ENCODE results near the gene ZCCHC14.

The ZCCHC14 gene

DNA sequence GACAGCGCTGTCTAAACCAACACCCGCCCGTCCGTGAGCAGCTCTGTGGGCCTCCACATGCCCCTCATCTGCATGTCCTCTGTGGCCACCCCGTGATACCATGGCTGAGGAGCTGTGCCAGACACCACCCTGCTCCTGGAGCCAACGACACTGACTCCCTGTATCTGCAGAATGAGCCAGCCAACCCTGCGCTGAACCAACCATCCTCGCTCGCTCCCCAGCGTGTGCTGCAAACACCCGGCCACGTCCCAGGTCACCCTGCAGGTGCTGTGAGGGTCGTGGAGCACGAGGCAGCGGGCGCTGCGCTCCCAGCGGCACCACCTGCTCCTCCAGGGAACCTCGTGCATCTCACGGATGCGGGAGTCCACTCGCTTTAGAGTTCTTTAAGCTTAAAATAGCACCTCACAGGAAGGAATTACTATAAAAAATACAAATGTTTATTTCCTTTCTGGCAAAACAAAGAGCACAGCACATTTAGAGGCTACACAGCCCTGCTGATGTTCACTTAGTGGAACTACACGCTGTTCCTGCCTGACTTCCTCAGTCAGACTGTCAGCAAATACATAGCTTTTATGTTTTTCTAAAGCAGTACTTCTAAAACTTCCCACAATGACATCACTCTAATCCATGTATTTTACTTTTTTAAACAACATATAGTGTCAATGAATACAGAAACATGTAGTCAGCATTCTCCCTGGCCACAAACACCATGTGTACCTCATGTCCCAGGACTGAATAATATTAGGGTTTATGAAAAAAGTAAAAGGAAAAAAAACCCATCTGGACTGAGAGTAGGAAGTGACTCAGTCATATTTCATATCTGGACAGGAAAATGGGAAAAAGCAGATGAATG, 57.2 kb downstream of the ZCCHC14 start:
- DNase-seq (ENCODE audit: low spot score): no peak

- no peak for DNase-seq (ENCODE audit: low spot score)
These were observed 58.6 kb downstream of the ZCCHC14 start for GRCh38 chr16:87434146-87434667.

DNA sequence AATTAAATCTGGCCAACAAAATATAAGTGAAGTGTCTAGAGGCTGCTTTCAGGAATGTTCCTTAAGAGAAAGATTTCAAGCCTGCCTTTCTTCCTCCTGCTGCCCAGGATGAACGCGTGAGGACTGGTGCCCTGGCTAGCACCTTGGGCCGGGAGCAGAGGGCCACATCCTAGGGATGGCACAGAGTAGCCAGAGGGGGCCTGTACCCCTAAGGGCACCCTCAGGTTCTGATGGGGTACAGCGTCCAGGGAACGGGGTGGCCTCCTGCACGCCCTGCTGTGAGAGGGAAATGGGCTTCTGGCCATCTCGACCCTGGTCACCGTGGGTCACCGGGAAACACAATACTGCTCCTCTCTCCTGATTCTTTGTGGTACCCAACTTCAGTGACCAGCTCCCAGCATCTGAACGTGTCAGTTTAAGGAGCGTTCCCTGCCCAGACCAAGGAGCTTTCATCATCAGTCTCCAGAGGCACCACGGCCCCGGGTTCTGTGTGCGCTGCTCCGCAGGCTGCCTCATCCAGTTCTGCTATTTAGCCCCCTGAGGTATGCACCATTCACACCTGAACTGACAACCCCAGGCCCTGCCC, 60.4 kb downstream of the ZCCHC14 start:
- DNase-seq (ENCODE audit: low spot score): no peak

- no peak for DNase-seq (ENCODE audit: low spot score)
These were observed 60.9 kb downstream of the ZCCHC14 start for GRCh38 chr16:87431926-87432325.

- no peak for DNase-seq (ENCODE audit: low spot score)
These were observed 66.2 kb downstream of the ZCCHC14 start for GRCh38 chr16:87426423-87427215.

- DNase-seq (ENCODE audit: low spot score): no peak
These were observed 66.9 kb downstream of the ZCCHC14 start for GRCh38 chr16:87425941-87426340.

DNA sequence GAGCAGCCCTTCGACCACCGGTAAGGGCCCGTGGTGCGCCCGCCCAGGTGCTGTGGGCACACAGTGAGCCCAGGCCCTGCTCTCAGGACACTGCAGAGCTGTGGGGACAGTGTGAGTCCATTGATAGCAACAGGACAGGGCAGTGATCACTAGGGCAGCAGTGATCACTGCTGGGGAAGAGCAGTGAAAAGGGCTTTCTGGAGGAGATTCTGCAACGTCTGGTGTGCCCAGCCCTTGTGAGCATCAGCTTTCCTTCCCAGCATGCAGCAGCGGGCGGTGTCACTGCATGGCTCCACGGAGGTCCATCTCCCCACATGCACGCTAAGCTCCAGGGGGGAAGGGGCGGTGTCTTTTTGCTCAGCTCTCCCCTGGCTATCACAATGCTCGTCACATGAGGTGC, 68.6 kb downstream of the ZCCHC14 start:
- no peak for DNase-seq (ENCODE audit: low spot score)

DNA sequence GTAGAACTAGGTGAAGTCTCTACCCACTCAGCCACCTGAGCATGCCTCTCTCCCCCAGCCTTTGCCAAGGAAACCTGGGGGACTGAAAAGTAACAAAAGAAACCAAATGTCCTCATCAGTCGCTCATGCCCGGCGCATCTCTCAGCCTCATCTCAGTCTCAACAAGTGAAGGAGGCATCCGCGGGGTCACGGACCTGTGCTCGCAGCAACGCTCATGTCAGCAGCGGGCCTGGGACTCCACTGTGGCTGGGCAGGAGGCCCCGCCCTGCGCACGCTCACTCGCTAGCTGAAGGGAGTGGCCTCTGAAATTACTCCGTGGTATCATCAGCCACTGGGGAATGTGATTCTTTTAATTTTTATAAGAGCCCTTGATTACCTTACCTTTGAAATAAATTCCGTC, 69.4 kb downstream of the ZCCHC14 start:
- DNase-seq (ENCODE audit: low spot score): no peak

DNA sequence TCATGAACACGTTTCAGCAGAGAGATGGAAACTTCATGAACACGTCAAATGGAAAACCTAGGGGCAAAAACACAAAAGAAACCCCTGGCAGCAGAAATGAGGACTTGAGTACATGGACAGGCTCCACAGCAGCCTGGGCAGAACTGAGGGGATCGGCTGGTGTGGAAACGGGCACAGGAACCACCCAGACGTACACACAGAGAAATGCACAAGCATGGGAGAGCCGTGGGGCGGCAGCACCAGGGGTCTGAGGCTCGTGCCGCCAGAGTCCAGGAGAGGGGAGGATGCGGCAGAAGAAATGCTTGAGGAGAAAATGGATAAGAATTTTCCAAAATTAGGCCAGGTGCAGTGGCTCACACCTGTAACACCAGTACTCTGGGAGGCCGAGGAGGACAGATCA, 70.7 kb downstream of the ZCCHC14 start:
- DNase-seq (ENCODE audit: low spot score): no peak

- no peak for DNase-seq (ENCODE audit: low spot score)
These were observed 71.6 kb downstream of the ZCCHC14 start for GRCh38 chr16:87421003-87421912.

DNA sequence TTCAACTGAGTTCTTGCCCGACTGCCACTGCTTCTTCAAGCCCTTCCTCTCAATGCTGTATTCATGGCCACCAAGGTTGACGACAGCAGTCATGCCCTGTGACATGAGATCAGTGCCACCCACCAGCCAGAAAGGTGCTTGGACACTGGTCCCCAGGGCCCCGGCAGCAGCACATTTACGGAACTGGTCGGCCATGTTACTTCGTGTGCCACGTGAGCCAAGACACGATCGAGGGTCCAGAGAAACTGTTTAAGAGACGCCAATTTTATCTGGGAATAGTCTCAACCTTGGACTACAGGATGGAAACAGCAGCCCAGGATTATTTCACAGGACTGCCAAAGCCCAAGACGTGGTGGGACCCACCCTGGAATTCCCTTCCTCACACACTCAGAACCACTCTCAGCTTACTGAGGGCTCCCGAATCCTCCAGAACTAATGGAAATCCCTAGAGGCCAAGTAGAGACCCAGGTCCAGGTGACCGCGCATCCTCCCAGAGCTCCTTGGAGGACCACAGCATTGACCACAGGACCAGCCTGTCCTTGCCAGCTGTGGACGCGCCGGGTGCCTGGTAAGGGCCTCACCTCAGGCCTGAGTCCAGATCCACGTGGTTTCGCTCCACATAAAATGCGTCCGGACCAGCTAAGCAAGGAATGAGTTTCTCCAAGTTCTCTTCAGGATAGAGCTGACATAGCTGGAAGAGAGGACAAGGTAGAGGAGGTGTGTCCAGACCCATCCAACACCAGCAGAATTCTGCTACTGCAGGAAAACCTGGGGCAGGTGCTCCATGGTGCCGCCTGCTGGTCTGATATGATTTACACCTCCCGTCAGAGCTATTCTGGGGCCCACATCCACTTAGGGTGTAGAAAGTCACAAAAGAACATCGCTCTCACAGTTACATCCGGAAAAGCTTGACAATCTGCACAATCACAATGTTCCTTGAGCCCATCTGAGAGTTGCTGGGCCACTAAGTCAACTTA, 72.5 kb downstream of the ZCCHC14 start:
- no peak for DNase-seq (ENCODE audit: low spot score)

GRCh38 chr16:87418644-87419043, 74.2 kb downstream of the ZCCHC14 start:
- no peak for DNase-seq (ENCODE audit: low spot score)

GRCh38 chr16:87418216-87418615, 74.6 kb downstream of the ZCCHC14 start:
- DNase-seq (ENCODE audit: low spot score): no peak

DNA sequence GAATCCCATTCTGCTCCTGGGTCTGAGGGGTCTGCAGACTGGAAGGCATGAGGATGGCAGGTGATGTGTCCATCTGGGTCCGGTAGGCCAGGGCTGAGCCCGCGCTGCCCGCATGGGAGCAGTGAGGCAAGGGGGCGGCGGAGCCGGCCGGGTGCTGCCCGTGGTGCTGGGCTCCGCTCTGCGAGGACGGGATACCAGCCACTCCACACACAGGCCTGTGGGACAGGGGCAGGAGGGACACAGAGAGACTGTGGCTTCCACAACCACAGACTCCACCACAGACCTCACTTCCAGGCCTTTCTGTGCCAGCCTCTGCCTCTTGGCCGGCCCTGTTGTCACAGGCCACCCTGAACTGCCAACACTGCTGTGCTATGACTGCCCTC, 75.3 kb downstream of the ZCCHC14 start:
- no peak for DNase-seq (ENCODE audit: low spot score)

GRCh38 chr16:87416826-87417527, 75.8 kb downstream of the ZCCHC14 start:
- DNase-seq (ENCODE audit: low spot score): no peak

DNA sequence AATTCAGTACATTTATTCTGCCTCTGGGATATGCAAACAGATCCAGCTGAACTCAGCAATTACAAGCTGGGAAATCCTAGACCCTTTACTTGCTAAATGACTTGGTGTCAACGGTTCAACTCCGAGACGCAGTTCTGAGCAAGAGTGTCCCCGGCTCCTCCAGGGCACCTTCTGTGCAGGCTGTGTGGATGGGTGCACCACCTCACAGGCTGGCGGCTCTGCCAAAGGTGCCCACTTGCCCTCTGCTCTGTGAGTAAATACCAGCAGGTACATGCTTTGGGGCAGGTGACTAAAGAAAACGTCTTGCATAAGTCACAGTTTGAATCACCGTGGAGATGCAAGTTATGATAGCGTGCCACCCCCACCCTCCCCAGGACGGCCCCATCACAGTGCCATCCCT, 77.4 kb downstream of the ZCCHC14 start:
- DNase-seq (ENCODE audit: low spot score): no peak

- DNase-seq (ENCODE audit: low spot score): no peak
These were observed 78.6 kb downstream of the ZCCHC14 start for GRCh38 chr16:87414251-87414680.

GRCh38 chr16:87412996-87413421, 79.8 kb downstream of the ZCCHC14 start:
- DNase-seq (ENCODE audit: low spot score): no peak

DNA sequence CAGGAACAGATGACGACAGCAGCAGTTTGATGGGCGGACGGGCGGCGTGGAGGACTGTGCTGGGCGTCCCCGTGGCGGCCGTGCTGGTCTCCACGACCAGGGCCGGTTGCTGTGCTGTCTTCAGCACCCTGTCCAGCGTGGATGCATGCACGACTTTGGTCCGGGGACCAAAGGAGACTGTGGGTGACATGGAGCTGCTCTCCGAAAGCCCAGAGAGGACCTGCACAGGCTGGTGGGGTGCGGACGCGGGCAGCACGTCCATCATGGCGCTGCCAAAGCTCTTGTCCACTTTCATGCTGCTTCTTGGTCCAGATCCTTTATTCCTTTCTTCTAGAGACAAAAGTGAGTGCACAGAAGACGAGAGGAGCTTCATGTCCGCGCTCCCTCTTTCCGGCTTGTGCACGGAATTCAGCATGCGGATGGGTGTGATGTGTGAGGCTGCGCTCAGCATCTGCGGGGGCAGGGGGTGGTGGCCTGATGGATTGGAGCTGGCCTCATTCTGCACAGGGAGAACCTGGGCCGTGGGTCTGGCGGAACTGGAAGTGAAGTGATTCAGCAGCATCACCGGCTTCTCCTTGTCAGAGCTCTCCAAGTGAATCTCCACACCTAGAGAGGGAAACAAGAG, 80.3 kb downstream of the ZCCHC14 start:
- DNase-seq (ENCODE audit: low spot score): no peak
